Dermis microvascular lymphatic vessel endothelial cell (primary cell): ENCODE measurements around the gene CDH23. TPM values are rescaled to one million over a fixed set of nuclear protein-coding genes. Genes with fewer than 3 reads are reported as not detected.

Experiments
- DNase-seq, 2 donors: peaks; one replicate each; pipeline versions ENCODE4 v3.0.0 to v3.0.0-alpha.2; 2010; ENCODE audit warnings: low read depth in 2 of 2
- total RNA-seq: library from RNA; depleted of rRNA; stranded (reverse); fragments of >200 nt; gene quantifications from 2 replicates; pipeline ENCODE4 v1.2.1, GENCODE V29; 2014

CDH23 gene
- total RNA-seq, 1 donor from 2014 or later: under 0.01 TPM

DNA sequence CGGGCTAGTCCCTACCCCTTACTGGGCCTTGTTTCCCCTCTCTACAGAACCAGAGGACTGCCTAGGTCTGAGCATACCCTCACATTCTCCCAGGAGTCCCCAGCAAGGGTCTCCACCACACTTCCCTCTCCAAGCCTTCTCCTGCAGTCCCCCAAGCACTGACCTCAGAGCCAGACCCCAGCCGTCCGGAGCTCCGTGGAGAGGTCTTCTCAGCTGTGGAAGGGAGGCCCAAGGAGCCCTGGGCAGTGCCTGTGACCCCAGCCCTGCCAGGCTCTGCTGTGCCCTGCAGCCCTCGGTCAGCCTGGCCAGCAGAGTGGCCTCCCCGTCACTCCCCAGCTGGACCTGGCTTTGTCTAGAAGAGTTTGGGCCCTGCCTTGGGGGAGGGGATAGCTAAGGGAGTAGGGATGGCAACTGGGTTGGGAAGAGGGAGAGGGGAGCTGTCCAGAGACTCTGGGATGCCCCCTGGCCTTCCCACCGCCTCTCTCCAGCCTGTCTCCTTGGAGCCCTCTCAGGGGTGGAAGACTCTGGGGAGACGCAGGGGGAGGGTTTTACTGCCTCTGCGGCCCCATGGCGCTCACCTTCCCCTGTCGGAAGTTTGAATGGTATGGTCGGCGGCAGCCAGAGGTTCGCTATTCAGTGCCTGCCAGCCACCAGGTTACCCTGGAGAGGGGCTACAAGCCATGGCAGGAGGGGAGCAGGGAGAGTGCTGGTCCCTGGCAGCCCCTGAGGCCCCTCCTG, 322.9 kb downstream of the CDH23 start, which contains the start of gene C10orf105:
Gene C10orf105, minus strand, starts transcription at position 315 of the 738 bp plus-strand sequence. CDS start 3,441 bp downstream, outside the sequence.
- no peak for DNase-seq

DNA sequence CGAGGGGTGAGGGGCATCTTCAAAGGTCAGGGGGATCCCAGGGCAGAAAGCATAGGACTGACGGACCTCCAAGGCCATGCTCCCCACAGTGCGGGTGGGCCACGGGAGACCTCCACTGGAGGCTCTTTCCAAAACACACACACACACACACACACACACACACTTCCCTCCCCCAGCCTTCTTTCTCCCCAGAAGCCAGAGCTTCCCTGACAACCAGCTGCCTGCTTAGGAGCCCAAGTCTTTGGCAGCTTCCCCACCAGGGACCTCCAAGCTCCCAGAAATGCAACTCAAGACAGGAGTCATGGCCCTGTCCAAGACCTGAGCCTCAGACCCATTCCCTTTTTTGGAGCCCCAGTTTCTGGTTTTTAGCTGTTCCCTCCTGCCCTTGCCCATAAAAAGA, 323.6 kb downstream of the CDH23 start:
- no peak for DNase-seq

DNA sequence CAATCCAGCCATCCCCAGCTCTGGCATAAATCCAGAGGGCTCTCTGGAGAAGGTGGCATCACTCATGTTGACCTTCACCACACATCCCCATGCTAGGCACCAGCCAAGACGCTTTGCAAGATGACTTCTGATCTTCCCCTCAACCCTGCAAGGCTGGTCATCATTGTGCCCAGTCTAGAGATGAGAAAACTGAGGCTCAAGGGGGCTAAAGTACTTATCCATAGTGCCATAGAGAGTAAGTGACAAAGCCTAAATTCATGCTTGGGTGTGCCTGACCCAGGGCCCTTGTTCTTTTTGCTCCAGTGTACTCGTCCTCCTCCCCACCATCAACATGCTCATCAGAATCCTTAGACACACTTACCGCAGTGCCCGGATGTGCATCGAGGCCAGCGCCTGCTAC, 324.6 kb downstream of the CDH23 start:
- no peak for DNase-seq

DNA sequence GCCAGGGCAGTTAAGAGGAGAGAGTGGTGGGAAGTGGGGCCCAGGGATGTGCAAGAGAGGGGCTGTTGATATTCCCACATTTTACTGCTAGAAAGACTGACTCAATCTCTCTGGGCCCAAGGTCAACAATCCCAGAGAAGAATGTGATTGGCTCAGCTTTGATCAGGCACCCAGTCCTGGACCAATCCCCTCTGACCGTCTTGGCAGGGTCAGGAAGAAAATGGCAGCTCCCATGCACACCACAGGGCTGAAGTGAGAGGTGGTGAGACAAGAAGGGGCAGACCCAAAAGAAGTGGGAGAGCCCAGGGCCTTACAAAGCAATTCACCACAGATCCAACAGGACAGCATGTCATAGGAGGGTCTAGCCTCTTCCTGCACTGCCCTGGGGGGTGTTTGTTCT, 326.1 kb downstream of the CDH23 start:
- no peak for DNase-seq

DNA sequence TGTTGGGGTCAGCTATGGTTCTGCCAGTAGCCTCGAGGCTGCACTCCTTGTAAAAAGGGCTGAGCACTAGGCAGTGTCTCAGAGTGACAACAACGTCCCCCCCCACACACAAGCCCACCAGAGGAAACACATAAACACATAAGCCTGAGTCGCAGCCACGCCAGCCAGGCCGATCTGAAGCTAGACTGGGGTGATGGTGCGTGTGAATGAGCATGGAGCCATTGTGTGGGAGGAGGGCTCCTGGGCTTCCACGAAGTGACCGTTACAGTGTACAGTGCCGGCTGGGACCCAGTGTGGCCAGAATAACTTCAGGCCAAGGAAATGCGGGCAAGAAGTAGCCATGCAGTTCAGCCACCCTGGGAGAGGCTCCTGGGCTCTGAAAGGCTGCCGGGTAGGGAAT, 326.6 kb downstream of the CDH23 start:
- no peak for DNase-seq

DNA sequence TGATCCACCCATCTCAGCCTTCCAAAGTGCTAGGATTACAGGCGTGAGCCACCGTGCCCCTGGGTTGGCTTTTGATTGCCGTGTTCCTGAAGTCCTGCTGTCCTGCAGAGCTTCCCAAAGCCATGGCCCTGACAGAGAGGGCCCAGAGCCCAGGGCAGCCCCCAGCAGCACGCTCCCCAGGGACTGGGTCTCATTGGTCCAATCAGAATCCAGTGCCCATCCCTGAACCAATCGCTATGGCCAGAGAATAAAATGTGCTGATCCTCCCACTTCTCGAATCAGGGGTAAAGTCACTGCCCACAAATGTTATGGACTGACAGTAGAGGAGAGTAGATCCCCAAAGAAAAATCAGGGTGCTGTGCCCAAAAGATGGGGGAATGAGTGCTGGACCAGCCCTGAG, 327.8 kb downstream of the CDH23 start:
- DNase-seq: no peak

DNA sequence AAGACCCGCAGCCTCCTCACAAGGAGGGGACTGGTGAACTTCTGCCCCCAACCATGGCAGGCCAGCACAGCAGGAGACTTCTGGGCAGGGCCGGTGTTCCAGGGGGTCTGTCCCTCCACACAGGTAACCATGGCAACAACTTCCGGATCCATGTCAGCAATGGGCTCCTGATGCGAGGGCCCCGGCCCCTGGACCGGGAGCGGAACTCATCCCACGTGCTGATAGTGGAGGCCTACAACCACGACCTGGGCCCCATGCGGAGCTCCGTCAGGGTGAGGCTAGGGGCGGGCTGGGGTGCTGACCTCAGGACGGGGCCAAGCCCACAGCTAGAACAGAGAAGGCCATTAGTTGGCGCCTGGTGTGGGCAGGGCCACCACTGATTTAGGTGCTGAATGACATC, 328.5 kb downstream of the CDH23 start:
- no peak for DNase-seq

DNA sequence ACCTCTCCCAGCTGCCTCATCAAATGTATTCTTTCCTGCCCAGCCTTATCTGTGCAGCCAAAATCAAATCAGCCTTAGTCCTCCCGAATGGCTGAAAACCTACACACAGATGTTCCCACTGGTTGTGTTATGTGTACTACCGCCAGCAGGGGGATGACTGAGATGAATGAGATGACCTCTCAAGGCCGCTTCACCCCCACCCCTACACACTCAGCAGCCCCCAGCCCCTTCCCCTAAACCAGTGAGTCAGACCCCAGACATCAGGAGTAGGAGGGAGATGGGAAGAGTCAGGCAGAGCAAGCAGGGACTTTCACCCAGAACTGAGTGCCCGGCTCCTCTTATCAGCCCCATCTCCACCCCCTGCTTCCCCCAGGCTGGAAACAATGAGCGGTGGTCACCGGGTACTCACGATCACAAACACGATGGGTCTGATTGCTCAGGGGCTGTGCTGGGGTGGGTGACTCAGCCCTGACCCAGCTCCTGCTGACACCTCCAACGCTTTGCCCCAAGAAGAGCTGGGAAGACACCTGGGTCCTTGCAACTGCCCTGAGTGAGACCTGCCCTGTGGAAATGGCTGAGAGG, 329.4 kb downstream of the CDH23 start:
- peak in 1 of 2 donors; percentile 62 for DNase-seq

DNA sequence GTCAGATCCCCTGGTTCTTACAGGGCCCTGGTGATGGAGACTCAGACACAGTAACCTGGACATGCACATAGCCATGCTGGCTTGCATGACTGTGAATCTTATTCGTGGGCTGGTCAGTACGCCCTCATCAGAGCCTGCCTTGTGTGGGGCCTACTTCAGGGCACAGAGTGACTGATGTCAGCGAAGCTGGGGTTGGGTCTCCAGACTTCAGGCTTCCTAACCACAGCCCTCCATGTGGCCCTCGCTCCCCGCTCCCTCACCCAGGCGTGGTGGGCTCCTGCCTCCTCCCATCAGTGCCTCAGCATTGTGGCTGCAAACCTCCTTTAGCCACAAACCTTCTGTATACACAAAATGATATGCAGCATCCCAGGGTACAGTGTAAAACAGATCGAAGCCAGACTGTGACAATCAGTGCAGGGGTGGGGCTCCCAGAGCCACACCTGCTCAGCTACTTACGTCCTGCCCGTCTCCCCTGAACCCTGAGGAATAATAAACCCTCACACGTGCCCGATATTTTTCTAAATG, 329.9 kb downstream of the CDH23 start:
- no peak for DNase-seq

DNA sequence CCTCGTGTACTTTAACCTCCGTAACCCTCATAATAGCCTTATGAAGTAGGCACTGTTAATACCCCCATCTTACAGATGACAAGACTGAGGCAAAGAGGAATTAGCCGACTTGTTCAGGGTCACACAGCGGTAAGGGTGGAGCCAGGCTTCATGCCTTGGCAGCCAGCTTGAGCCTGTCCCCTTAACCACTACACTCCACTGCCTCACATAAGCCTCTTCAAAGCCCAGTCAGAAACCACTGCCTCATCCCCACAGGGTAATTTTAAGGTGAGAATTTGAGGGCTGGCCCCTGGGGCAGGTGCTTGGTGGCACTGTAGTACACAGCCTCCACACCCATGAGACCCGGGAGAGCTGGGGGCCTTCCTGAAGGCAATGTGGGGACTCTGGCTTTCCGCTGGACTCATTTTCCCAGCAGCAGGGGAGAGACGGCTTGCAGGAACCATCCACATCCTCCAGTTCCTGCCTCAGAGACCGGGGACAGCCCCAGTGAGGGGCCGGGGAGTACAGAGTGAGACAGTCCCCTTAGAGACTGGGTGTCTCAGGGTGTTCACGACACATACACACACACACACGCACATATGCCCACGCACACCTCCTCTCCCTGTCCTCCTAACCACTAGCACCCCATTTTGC, 330.5 kb downstream of the CDH23 start:
- no peak for DNase-seq

DNA sequence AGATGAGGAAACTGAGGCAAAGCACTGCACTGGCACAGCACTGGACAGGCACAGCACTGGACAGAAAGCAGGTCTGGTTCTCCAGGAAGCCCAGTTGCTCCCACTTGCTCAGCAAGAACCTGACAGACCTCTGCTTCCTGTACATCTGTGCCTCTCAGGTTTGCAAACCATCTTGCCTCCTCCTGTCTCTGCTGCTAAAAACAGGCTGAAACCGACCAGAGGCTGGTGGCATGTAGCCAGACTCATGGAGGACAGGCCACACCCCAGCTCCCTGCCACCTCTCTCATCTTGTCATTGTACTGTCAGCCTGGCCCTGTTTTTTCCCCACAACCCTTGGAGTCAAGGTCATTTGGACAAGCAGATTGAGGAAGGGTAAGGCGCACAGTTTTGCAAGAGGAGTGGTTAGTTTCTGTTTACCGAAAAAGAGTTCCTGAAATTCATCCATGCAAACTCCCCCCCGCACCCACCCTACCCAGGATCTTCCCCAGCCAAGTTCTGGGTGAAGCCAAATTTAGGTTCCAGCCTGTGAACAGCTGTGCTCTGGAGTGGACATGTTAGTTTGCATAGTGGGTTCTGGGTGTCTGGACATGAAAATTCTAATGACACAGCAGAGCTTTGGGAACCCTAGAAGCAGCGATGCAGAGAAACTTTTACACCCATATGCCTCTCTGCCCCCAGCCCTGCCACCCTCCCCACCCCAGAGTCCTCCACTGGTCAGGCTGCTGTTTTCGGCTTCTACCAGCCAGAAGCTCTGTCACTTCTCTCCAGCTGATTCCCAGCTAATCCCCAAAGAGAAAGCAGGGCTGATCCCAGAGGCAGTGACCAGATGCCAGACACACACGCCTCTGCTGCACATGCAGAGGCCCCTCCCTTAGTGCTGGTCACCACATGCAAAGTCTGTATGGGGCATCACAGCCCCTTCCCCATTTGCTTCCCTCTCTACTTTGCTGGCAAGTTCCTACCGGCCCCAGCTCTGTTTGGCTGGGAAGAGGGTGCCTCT, 331.3 kb downstream of the CDH23 start:
- no peak for DNase-seq

DNA sequence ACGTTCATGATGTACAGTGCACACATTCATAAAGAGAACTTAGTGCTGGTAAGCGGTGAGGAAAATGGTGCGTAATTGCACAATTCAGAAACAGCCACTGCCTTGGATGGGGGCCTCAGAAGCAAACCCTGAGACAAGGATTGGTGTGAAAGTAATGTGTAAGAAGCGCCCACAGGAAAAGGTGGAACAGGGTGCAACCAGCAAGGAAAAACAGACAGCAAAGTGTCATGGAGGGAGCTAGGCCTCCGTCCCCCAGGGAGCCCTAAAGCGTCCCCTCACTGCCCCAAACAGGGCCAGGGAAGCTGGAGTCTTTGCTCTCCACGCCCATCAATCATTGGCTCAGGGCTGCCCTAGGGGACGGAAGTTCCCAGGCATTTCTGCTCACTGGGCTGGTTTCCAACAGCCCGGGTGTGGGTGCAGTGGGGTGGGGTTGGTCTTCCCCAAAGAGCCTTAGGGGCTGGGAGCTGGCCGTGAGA, 332.5 kb downstream of the CDH23 start:
- DNase-seq: no peak

DNA sequence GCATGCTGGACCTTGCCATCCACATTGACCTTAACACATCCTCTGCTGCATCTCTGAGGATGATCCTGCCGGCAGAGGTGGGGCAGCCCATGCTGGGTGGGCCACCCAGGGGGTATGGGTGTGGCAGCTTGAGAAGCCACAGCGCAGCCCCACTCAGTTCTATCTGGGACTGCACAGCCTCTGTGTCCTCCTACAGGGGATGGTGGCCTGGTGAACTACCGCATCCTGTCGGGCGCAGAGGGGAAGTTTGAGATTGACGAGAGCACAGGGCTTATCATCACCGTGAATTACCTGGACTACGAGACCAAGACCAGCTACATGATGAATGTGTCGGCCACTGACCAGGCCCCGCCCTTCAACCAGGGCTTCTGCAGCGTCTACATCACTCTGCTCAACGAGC, 335.1 kb downstream of the CDH23 start:
- no peak for DNase-seq

DNA sequence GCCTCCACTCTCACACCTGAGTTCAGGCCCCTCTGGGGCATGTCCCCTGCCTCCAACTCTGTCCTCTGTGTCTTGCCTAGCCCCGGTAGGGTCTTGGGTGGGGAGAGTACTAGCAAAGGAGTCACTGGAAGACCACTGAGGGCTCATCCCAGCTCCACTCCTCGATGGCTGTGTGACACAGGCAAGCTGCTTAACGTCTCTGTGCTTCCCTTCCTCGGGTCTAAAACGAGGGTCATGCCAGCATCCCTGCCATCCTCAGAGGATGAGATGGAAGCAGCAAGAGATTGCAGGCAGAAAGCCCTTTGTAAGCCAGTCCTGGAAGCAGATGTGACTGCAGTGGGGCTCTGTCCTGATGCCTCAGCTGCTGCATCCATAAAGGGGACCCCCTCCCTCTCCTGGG, 338.1 kb downstream of the CDH23 start:
- no peak for DNase-seq

DNA sequence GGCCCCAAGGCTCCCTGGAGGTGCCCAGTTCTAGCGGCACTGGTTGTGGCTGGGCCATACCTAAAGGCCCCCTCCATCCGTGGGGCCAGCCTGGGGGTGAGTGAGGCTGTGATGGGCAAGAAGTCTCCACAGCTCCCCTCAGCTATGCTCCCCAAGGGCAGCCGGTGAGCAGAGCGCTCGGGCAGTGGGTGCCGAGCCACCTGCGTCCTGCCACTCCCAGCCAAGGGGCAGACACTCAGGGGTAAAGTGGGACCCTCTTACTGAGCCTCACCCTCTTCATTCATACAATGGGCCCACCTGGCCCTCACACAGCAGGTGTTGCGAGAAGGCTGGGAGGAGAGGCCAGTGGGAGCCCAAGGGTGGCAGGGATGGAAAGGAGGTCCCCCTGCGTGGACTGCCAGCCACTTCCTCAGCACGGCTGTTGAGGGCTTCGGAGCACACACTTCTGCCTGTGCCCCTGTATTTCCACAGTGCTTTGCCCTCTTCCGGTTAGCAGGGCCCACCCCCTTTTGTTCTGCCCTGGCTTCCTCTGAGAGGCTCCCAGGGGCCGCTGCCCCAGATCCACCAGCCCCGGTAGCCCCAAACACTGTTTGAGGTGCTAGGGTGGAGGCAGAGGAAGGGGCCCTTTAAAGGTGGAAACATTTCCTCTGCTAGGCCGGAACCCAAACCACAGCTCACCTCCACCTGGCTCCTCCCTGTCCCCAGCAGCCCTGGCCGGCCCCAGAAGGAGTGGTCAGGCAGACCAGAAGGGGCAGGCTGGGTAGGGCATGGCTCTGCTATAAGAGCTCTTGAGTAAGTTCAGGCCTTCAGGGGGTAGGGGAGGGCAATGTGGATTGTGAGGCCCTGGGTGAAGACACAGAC, 339.2 kb downstream of the CDH23 start:
- no peak for DNase-seq

DNA sequence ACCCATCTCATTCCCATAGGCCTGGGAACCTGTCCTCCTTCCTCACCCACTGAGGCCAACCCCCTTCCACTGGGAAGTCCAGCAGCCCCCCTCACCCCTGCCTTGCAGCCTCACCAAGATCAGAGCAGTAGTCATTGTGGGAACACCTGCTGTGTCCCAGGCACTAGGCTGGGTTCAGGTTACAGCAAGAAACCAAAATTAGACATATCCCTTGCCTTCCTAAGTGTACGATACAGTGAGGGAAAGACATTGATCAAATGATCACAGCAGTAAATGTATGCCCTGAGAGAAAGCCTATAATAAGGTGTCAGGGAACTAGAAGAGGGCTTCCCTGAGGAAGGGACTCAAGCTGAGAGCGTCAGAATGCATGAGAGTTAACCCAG, 339.8 kb downstream of the CDH23 start:
- no peak for DNase-seq

DNA sequence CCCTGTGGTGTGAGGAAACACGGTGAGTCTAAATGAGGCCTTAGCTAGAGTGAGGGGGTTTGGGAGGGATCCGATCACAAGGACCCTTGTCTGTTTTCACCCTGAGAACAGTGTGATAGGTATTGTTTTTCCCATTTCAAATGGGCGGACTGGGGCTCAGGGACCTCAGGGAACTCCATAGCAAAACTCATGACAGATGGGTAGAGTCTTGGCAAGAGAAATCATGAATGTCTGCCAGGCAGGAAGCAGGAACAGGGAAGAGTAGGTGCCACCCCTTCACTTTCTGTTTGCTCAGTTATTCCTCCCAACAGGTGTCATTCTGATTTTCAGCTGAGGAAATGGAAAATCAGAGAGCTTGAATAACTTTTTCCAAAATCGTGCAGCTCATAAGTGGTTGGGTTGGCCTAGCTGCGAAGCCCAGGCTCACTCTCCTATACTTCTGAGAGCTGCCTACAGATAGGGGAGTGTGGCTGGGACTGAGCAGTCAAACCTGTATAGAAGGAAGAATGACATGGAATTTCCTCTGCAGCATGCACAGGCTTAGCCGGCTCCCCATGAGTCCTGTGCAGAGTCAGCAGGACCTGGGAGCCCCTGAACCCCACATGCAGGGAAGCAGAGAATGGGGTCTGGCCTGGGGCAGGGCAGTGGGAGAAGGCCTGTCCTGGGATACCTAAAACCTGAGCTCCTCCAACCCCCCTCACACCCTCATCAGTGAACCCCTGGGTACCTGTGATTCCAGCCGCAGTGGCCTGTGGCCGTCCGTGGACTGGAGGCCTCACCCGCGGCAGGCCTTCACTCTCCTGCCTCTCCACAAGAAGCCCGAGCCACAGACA, 340.5 kb downstream of the CDH23 start:
- peak; percentile 52 to 91 for DNase-seq

DNA sequence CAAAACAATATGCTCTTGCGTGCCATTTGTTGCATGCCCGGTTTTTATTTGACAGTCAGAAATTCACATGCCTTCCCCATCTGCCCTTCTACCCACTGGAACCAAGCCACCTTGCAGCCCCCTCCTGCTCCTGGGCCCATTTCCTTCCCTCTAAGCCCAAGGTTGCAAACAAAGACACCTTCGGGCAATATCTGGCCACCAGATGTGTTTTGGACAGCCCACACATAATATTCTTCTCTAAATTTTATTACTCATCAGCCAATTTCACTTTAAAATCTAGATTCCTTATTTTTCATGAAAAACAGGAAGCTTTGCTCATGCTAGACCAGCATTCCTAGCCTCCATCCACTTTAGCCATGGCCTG, 341.1 kb downstream of the CDH23 start:
- DNase-seq: no peak

DNA sequence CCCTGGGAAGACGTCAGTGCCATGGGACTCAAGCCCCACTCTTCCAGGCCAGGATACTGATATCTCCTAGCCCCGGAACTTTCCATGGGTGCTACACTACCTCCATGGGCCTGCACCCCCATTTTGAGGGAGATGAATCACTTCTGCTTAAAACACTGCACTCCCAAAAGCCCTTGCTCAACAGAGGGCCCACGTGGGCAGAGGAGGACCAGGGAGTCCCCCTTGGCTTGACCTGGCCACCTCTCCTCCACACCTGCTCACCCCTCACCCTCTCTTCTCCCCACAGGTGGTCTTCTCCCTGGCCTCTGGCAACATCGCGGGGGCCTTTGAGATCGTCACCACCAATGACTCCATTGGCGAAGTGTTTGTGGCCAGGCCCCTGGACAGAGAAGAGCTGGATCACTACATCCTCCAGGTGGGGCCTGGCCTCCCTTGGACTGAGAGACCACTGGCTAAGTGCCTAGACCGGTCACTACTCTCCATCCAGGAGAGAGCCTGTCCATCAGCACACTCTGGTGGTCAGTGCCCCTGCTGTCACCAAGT, 342.7 kb downstream of the CDH23 start:
- no peak for DNase-seq
